MM.1S (cell line): ENCODE data around the gene ZC2HC1B.

Source experiments
- DNase-seq: peaks from one replicate; pipeline ENCODE4 v3.0.0-alpha.2; 2015
- H2AFZ ChIP-seq: fragments of 300-600 bp; sonication (generic); 2 replicates; pipeline ENCODE4 v1.6.0; 2016; ENCODE audit warnings: antibody characterized with exemption, low read length
- H3F3A ChIP-seq: fragments of 300-600 bp; sonication (generic); 2 replicates; pipeline ENCODE4 v1.6.1; 2016; ENCODE audit warnings: mild to moderate bottlenecking, antibody characterized with exemption, low read length, moderate library complexity, mixed read lengths; ENCODE audit not compliant: insufficient read depth
- H3K27ac ChIP-seq: fragments of 300-600 bp; sonication (generic); 2 replicates; pipeline ENCODE4 v1.5.1; 2016; ENCODE audit warnings: mild to moderate bottlenecking, low read length
- H3K27me3 ChIP-seq: fragments of 300-600 bp; sonication (generic); replicated peaks from 2 replicates; pipeline ENCODE4 v1.6.0; 2016; ENCODE audit warnings: low read length; ENCODE audit not compliant: insufficient read depth
- H3K36me3 ChIP-seq: fragments of 300-600 bp; sonication (generic); replicated peaks from 2 replicates; pipeline ENCODE4 v1.6.1; 2016; ENCODE audit warnings: mild to moderate bottlenecking, low read length, mixed read lengths; ENCODE audit not compliant: insufficient read depth
- H3K4me1 ChIP-seq: fragments of 300-600 bp; sonication (generic); 2 replicates; pipeline ENCODE4 v1.6.1; 2016; ENCODE audit warnings: low read length, mixed read lengths
- H3K4me2 ChIP-seq: fragments of 300-600 bp; sonication (generic); 2 replicates; pipeline ENCODE4 v1.6.0; 2016; ENCODE audit warnings: low read depth, low read length
- H3K4me3 ChIP-seq: fragments of 300-600 bp; sonication (generic); 2 replicates; pipeline ENCODE4 v1.5.1; 2016; ENCODE audit warnings: low read length, mixed read lengths
- H3K79me2 ChIP-seq: fragments of 300-600 bp; sonication (generic); 2 replicates; pipeline ENCODE4 v1.6.1; 2016; ENCODE audit warnings: mixed run types, low read length, mixed read lengths
- H3K9ac ChIP-seq: fragments of 300-600 bp; sonication (generic); 2 replicates; pipeline ENCODE4 v1.6.1; 2016; ENCODE audit warnings: low read length, mixed read lengths
- H3K9me2 ChIP-seq: fragments of 300-600 bp; sonication (generic); replicated peaks from 2 replicates; pipeline ENCODE4 v1.6.1; 2016; ENCODE audit warnings: mild to moderate bottlenecking, low read length, mixed read lengths; ENCODE audit not compliant: insufficient read depth
- H3K9me3 ChIP-seq: fragments of 300-600 bp; sonication (generic); replicated peaks from 2 replicates; pipeline ENCODE4 v1.6.1; 2016; ENCODE audit warnings: mild to moderate bottlenecking, low read length, mixed read lengths; ENCODE audit not compliant: insufficient read depth
- H4K20me1 ChIP-seq: fragments of 300-600 bp; sonication (generic); 2 replicates; pipeline ENCODE4 v1.6.1; 2016; ENCODE audit warnings: mild to moderate bottlenecking, low read length, moderate library complexity, mixed read lengths; ENCODE audit not compliant: insufficient read depth
- EZH2 ChIP-seq: fragments of 300-600 bp; sonication (generic); optimal IDR thresholded peaks from 2 replicates; pipeline ENCODE3; 2017; ENCODE audit warnings: low read depth, mild to moderate bottlenecking, antibody characterized with exemption, low read length, mixed read lengths
- EZH2phosphoT487 ChIP-seq: fragments of 300-600 bp; sonication (generic); IDR thresholded peaks from 2 replicates; pipeline ENCODE4 v1.6.1; 2018; ENCODE audit warnings: antibody characterized with exemption, low read length
- TF ChIP-seq, protein P1 (sequence below): fragments of 300-600 bp; sonication (generic); IDR thresholded peaks from 2 replicates; pipeline ENCODE4 v1.5.1; 2016; ENCODE audit warnings: antibody characterized with exemption, low read length, mixed read lengths

The ZC2HC1B gene

DNA sequence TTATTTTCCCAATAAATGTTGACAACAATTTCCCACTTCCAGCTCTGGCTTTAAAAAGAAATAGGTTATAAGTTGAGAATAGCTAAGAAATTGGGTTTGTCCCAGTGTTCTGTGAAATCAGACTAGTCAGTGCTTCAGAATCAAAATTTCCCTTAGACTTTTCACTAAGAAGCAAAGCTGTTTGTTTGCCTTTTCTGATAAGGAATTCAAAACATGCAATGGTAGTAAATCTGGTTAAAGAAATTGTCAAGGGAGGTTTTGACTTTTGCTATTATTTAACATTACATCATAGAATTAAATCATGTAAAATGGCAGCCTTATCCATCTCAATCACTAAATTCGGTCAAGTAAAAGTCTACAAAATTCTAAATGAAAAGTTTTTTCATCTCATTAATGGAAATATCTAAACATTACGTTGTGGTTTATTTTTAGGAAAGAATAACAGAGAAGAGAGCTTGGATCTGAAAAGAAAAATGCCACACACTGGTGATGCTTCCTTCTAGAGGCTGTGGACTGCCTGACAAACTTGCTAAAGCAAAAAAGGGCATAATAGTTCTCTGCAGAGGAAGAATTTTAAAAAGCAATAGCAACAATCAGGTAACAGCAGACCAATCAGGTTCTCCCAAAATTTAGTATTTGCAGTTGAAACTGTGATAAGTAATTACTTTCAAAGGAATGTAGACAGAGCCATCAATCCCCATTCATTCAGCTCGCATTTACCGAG, 107.4 kb downstream of the ZC2HC1B start:
- H3K4me3 ChIP-seq = no peak overlapping the region
- no peak overlapping the region for H3K4me2 ChIP-seq
- H3K27ac ChIP-seq = no peak overlapping the region
- no peaks in the 10 kb centered on the region for H3K27me3 ChIP-seq
- no peaks in the 10 kb centered on the region for H3K9me2 ChIP-seq
- no peaks in the 10 kb centered on the region for H3K4me1 ChIP-seq
- H3K79me2 ChIP-seq = no peaks in the 10 kb centered on the region
- no peaks in the 10 kb centered on the region for H3K9me3 ChIP-seq
- no peak for DNase-seq
- H3K9ac ChIP-seq = no peak overlapping the region
- H4K20me1 ChIP-seq = no peaks in the 10 kb centered on the region
- H2AFZ ChIP-seq = no peak overlapping the region
- H3K36me3 ChIP-seq = no peaks in the 10 kb centered on the region
- no peaks in the 10 kb centered on the region for H3F3A ChIP-seq
- no peak for TF ChIP-seq EZH2phosphoT487
- TF ChIP-seq EZH2 = no peak
- TF ChIP-seq, protein P1, sequence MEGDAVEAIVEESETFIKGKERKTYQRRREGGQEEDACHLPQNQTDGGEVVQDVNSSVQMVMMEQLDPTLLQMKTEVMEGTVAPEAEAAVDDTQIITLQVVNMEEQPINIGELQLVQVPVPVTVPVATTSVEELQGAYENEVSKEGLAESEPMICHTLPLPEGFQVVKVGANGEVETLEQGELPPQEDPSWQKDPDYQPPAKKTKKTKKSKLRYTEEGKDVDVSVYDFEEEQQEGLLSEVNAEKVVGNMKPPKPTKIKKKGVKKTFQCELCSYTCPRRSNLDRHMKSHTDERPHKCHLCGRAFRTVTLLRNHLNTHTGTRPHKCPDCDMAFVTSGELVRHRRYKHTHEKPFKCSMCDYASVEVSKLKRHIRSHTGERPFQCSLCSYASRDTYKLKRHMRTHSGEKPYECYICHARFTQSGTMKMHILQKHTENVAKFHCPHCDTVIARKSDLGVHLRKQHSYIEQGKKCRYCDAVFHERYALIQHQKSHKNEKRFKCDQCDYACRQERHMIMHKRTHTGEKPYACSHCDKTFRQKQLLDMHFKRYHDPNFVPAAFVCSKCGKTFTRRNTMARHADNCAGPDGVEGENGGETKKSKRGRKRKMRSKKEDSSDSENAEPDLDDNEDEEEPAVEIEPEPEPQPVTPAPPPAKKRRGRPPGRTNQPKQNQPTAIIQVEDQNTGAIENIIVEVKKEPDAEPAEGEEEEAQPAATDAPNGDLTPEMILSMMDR = no peak

DNA sequence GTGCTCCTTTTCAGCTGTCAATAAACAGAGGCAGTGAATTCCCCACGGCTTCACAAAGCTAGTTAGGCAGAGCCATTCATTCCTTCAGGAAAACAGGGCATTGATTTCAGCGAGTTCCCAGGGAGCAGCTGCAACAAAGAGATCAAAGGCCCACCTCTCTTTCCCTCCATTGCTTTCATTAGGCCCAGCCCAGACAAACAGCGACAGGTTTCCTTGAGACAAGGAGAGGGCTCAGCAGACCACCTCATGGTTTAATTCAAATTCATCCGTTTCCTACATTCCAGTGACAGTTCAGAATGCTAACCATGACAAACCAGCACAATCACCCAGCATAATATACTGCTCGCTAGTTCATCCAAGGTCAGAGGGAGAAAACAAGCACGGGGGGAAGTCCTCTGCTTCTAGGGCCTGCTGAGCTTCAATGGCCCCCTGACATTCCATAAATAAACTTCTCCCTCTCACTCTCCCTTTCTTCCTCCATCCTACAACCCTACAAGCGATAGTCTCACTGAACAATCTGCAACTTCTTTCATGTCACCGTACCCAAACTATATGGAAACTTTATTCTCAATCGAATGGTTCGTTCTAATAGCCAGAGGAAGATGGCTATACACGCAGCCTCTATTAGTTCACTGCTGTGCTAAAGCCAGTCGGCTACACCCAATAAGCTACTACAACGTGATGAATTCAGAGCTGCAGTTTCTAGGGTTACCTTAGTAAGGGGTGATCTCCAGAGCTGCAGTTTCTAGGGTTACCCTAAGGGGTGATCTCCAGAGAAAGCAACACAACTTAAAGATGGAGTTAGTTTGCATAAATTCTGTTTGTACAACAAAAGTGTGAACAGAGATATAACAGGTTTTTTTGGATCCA, 109.1 kb downstream of the ZC2HC1B start:
- no peak for DNase-seq
- Histone ChIP-seq H3K4me3 (no peak overlapping the region), H3K4me1 (no peaks in the 10 kb centered on the region), H3K4me2 (no peak overlapping the region), H3F3A (no peaks in the 10 kb centered on the region), H3K36me3 (no peaks in the 10 kb centered on the region), H3K9me3 (no peaks in the 10 kb centered on the region), H3K9ac (no peak overlapping the region), H4K20me1 (no peaks in the 10 kb centered on the region), H3K9me2 (no peaks in the 10 kb centered on the region), H3K79me2 (no peaks in the 10 kb centered on the region), H3K27me3 (no peaks in the 10 kb centered on the region), H2AFZ (no peak overlapping the region), H3K27ac (no peak overlapping the region)
- TF ChIP-seq, protein P1 = no peak
- TF ChIP-seq EZH2phosphoT487 (no peak), EZH2 (no peak)

DNA sequence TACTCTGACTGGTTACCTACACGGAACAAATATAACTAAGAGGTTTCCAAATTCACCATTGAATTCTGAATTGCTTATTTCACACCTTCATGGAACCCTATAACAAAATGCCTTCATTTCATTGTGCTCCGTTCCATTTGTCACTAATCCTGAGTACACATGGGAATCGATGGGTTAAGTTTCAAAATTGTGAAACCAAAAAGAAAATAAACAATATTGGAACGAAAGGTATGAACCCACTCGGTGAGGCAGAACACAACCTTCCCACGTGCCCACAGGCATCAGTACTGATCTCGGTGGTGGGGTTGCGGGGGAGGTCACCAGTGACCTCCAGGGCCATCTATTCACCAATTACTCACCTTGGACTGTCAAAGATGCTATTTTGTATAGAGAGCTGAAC, 109.8 kb downstream of the ZC2HC1B start:
- no peaks in the 10 kb centered on the region for H3K36me3 ChIP-seq
- H3K79me2 ChIP-seq = no peaks in the 10 kb centered on the region
- no peaks in the 10 kb centered on the region for H3K9me2 ChIP-seq
- no peak overlapping the region for H2AFZ ChIP-seq
- no peak overlapping the region for H3K4me2 ChIP-seq
- H3K9me3 ChIP-seq = no peaks in the 10 kb centered on the region
- no peak overlapping the region for H3K4me3 ChIP-seq
- H3K4me1 ChIP-seq = no peaks in the 10 kb centered on the region
- H3K27ac ChIP-seq = no peak overlapping the region
- no peak overlapping the region for H3K9ac ChIP-seq
- TF ChIP-seq, protein P1 = no peak
- no peak for TF ChIP-seq EZH2
- no peaks in the 10 kb centered on the region for H3K27me3 ChIP-seq
- H3F3A ChIP-seq = no peaks in the 10 kb centered on the region
- no peak for DNase-seq
- no peaks in the 10 kb centered on the region for H4K20me1 ChIP-seq
